Cardiac muscle cell (in vitro differentiated cells and primary cell): Measurements from ENCODE around the gene RFFL. TPM values are rescaled to one million over a fixed set of nuclear protein-coding genes. Genes with fewer than 3 reads are reported as not detected.
A peak's percentile ranks its signal among the peaks of the same experiment; 100 is the strongest.

Experiments used
- DNase-seq, 2 donors: peaks; one replicate each; pipeline versions ENCODE4 v3.0.0 to v3.0.0-alpha.2; 2010 to 2017; ENCODE audit warnings: low read depth in 1 of 2, low spot score in 1 of 2
- H3K27ac ChIP-seq: fragments of 200-600 bp; sonication (generic); 2 replicates; pipeline ENCODE4 v1.5.1; 2016
- H3K27me3 ChIP-seq: fragments of 200-600 bp; sonication (generic); 2 replicates; pipeline ENCODE4 v1.6.0; 2016; ENCODE audit warnings: control low read depth
- H3K36me3 ChIP-seq: fragments of 200-600 bp; sonication (generic); 2 replicates; pipeline ENCODE4 v1.5.1; 2016; ENCODE audit warnings: control low read depth
- H3K4me1 ChIP-seq: fragments of 200-600 bp; sonication (generic); 2 replicates; pipeline ENCODE4 v1.8.1; 2017; ENCODE audit warnings: low read depth, mild to moderate bottlenecking, mixed run types
- H3K4me3 ChIP-seq: fragments of 200-600 bp; sonication (generic); 2 replicates; pipeline ENCODE4 v1.5.1; 2016; ENCODE audit warnings: mild to moderate bottlenecking
- H3K9me3 ChIP-seq: fragments of 200-600 bp; sonication (generic); 2 replicates; pipeline ENCODE4 v1.5.1; 2017; ENCODE audit warnings: low read depth, mild to moderate bottlenecking, control low read depth
- polyA plus RNA-seq: library from polyadenylated mRNA; unstranded; fragments of >200 nt; fragmentation: Nextera tagmentation; extraction: Ambion mirVana; gene quantifications from 2 replicates; pipeline ENCODE4 v1.2.1, GENCODE V29; 2016
- total RNA-seq: library from RNA; depleted of rRNA; stranded (reverse); fragments of >200 nt; gene quantifications from 2 replicates; pipeline ENCODE4 v1.2.3, GENCODE V29; 2016
- TF ChIP-seq, protein P1 (sequence below): IDR thresholded peaks from 2 replicates; pipeline ENCODE4 v1.5.1; 2012; ENCODE audit warnings: low read depth, mild to moderate bottlenecking, low read length

Gene RFFL
- total and polyA plus RNA-seq, 2 experiments from 2014 or later, result 4.9 to 22.3 TPM

DNA sequence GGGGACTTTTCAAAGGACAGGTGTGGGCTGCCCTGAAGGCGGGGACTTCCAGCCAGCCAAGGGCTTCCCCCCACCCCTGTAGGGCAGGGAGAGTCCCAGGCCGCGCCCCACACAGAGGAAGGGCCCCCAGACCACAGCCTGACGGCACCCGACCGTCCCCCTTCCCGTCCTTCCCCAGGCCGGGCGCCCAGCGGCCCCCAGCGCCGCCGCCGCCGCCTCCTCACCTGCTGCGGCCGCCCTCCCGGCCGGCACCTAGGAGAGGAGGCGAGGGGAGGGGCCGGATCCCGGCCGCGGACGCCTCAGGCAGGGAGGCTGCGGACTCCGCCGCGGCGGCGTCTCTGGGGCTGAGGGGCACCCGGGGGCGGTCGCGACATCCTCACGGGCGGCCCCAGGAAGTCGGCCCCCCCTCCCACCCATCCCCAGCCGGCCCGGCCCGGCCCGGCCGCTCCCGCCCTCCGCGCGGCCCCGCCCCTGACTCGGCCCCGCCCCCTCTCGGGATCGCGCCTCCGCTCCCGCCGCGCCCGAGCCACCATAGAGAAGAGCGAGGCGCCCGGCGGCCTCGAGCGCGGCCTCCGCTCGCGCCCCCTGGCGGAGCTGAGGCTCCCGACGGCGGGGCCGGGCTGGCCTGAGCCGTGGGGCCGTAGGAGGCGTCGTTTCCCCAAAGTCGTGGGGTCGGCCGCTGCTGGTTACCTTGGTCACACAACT, 25.5 kb upstream of the RFFL start:
- Histone ChIP-seq H3K9me3 (no peaks in the 10 kb centered on the region), H3K27ac (peak overlapping the region; percentile 35), H3K27me3 (no peaks in the 10 kb centered on the region), H3K4me3 (peak overlapping the region; percentile 64), H3K36me3 (no peaks in the 10 kb centered on the region), H3K4me1 (peaks cover 8% of the 10 kb centered on the region)
- TF ChIP-seq, protein P1, sequence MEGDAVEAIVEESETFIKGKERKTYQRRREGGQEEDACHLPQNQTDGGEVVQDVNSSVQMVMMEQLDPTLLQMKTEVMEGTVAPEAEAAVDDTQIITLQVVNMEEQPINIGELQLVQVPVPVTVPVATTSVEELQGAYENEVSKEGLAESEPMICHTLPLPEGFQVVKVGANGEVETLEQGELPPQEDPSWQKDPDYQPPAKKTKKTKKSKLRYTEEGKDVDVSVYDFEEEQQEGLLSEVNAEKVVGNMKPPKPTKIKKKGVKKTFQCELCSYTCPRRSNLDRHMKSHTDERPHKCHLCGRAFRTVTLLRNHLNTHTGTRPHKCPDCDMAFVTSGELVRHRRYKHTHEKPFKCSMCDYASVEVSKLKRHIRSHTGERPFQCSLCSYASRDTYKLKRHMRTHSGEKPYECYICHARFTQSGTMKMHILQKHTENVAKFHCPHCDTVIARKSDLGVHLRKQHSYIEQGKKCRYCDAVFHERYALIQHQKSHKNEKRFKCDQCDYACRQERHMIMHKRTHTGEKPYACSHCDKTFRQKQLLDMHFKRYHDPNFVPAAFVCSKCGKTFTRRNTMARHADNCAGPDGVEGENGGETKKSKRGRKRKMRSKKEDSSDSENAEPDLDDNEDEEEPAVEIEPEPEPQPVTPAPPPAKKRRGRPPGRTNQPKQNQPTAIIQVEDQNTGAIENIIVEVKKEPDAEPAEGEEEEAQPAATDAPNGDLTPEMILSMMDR, result peak; percentile 74
- DNase-seq, result peak; percentile 87 to 93

DNA sequence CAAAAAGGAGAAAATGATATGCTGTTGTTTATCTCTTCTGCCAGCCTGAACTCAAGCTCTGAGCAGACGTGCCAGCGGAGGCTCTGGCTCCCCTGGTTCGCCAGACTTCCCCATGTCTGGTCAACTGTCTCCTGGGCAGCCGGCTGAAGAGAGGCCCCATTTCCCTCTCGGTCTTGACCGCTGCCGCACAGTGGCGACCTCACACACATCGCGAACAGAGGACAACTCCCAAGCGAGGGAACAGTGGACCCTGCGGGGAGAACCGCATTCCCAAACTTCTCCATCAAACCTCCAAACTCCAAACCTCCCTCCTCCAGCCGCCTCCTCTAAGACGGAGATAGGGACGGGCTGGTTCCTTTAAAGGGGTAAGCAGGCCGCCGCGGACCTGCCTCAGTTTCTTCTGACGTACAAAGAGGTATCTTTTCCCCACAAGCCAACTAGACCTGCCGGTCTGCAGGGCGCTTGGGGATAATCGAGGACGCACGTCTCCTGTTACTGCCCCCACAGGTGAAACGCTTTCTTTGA, 24.9 kb upstream of the RFFL start:
- H3K4me1 ChIP-seq, result peaks cover 8% of the 10 kb centered on the region
- TF ChIP-seq, protein P1, result no peak
- H3K4me3 ChIP-seq, result peak overlapping the region; percentile 64
- H3K36me3 ChIP-seq, result no peaks in the 10 kb centered on the region
- H3K27me3 ChIP-seq, result no peaks in the 10 kb centered on the region
- peak; percentile 54 to 70 for DNase-seq
- peak overlapping the region; percentile 35 for H3K27ac ChIP-seq
- no peaks in the 10 kb centered on the region for H3K9me3 ChIP-seq

DNA sequence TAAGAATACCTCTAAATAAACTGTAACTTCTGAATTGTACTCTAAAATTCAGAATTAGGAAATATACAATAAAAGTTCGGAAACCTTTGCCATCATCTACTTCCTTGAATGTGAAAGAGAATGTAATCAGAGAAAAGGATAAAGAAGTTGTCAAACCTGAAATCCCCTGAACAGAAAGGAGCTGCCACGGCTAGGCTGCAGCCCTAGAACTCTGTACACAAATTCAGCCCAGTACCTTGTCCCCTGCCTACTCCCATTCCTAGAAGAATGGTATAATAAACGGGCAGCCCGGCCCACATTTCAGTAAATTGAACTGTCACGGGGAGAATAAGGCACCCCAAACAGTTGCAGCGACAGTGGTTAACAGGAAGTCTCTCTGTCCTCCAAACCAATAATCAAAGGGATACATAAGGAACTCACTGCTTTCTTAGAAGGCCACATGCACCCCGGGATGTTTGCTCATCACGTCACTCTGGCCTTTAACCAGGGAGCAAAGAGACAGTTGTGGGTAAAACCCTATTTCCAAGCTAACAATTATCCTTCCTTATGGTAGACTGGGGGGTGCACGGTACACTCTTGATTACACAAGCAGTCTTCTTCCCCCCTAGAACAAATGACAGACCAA, 24.3 kb upstream of the RFFL start:
- H3K27me3 ChIP-seq, result no peaks in the 10 kb centered on the region
- H3K4me3 ChIP-seq, result peak overlapping the region; percentile 64
- H3K27ac ChIP-seq, result peak overlapping the region; percentile 35
- peaks cover 8% of the 10 kb centered on the region for H3K4me1 ChIP-seq
- no peaks in the 10 kb centered on the region for H3K36me3 ChIP-seq
- no peaks in the 10 kb centered on the region for H3K9me3 ChIP-seq
- peak in 1 of 2 donors; percentile 5 for DNase-seq
- TF ChIP-seq, protein P1, result no peak

DNA sequence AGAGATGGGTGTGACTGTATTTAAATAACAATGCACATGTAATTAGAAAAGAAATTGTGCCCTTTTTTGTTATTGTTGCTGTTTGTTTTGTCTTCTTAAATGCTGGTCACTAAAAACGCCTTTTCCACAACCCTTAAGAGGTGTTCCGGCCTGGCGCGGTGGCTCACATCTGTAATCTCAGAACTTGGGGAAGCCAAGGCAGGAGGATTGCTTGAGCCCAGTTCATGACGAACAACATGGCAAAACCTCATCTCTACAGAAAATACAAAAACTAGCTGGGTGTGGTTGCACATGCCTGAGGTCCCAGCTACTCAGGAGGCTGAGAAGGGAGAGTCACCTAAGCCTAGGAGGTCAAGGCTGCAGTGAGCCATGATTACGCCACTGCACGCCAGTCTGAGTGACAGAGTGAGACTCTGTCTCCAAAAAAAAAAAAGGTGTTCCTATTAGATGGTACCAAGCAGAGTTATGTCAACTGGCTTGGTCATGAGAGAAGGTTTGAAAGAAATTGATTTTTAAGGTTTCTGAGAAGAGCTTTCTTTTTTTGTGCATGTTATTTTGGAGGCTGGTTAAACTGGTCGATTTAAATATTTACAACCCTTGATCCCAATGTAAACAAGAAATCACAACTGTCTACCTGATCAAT, 23.5 kb upstream of the RFFL start:
- Histone ChIP-seq H3K9me3 (no peaks in the 10 kb centered on the region), H3K36me3 (no peaks in the 10 kb centered on the region), H3K4me1 (peaks cover 8% of the 10 kb centered on the region), H3K4me3 (no peak overlapping the region), H3K27me3 (no peaks in the 10 kb centered on the region), H3K27ac (no peak overlapping the region)
- no peak for DNase-seq
- TF ChIP-seq, protein P1, result no peak

DNA sequence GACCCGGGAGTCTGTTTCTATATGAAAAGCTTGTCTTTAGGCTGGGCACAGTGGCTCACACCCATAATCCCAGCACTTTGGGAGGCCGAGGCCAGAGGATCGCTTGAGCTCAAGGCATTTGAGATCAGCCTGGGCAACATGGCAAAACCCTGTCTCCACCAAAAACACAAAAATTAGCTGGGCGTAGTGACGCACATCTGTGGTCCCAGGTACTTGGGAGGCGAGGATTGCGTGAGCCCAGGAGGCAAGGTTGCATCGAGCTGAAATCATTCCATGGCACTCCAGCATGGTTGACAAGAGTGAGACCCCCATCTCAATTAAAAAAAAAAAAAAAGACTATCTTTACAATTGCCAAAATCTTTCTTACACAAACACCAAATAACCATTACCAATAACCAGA, 22.7 kb upstream of the RFFL start:
- peaks cover 8% of the 10 kb centered on the region for H3K4me1 ChIP-seq
- no peaks in the 10 kb centered on the region for H3K9me3 ChIP-seq
- TF ChIP-seq, protein P1, result no peak
- no peak overlapping the region for H3K4me3 ChIP-seq
- DNase-seq, result no peak
- no peak overlapping the region for H3K27ac ChIP-seq
- no peaks in the 10 kb centered on the region for H3K36me3 ChIP-seq
- H3K27me3 ChIP-seq, result no peaks in the 10 kb centered on the region
